SJCRH30 (cell line): ENCODE measurements around the gene MANF. TPM values are rescaled to one million over a fixed set of nuclear protein-coding genes. Genes with fewer than 3 reads are reported as not detected.

Experiments used
- DNase-seq, 2 experiments: peaks; one replicate each; pipeline ENCODE4 v3.0.0-alpha.2; 2015 to 2020
- H3K27ac ChIP-seq: fragments of 250-450 bp; sonication (Bioruptor Pico); 2 replicates; pipeline ENCODE4 v1.5.1; 2020; ENCODE audit warnings: mild to moderate bottlenecking, moderate library complexity
- H3K27me3 ChIP-seq: fragments of 250-450 bp; sonication (Bioruptor Pico); 2 replicates; pipeline ENCODE4 v1.5.1; 2020; ENCODE audit warnings: mild to moderate bottlenecking, moderate library complexity
- H3K36me3 ChIP-seq: fragments of 250-450 bp; sonication (Bioruptor Pico); 2 replicates; pipeline ENCODE4 v1.5.1; 2020; ENCODE audit warnings: mild to moderate bottlenecking, moderate library complexity
- H3K4me1 ChIP-seq: fragments of 250-450 bp; sonication (Bioruptor Pico); 2 replicates; pipeline ENCODE4 v1.5.1; 2020; ENCODE audit warnings: mild to moderate bottlenecking, moderate library complexity
- H3K4me3 ChIP-seq: fragments of 250-450 bp; sonication (Bioruptor Pico); 2 replicates; pipeline ENCODE4 v1.5.1; 2020; ENCODE audit warnings: mild to moderate bottlenecking, moderate library complexity
- H3K9me3 ChIP-seq: fragments of 250-450 bp; sonication (Bioruptor Pico); replicated peaks from 2 replicates; pipeline ENCODE4 v1.5.1; 2020; ENCODE audit warnings: mild to moderate bottlenecking, moderate library complexity
- total RNA-seq: library from RNA; depleted of rRNA; stranded (reverse); fragments of >200 nt; shearing (Covaris generic); gene quantifications from 2 replicates; pipeline ENCODE4 v1.2.3, GENCODE V29; 2014; rRNA removed

Gene MANF
- 85.4 and 101 TPM in 2 replicates for total RNA-seq

DNA sequence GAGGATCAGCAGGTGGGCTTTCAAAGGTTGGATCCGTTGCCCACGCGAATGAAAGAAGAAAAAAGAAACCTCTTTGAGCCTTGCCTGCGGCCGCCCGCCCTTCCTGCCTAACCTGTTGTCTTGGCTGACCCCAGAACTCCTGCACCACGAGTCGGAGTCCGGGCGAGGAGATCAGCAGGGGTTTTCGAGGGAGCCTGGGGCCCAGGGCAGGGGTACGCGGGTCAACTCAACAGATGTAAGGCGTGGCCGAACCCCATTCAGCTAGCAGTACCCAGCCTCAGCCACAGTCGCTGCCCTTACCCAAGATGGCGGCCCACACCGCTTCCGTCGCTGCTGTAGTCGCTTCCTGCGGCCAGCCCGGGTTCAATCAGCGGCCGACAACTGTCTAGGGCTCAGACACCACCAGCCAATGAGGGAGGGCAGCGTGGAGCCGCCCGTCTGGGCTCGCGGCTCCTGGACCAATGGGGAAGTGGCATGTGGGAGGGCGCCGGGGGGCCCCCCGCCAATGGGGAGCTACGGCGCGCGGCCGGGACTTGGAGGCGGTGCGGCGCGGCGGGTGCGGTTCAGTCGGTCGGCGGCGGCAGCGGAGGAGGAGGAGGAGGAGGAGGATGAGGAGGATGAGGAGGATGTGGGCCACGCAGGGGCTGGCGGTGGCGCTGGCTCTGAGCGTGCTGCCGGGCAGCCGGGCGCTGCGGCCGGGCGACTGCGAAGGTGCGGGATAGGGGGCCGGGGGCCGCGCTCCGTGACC lies at the start of gene MANF:
TSS of gene MANF (plus strand) at position 566 of the 748 bp plus-strand sequence. CDS start at position 618, 52 bp downstream.
- Histone ChIP-seq H3K27ac (peak within 1 kb of the TSS; percentile 87), H3K36me3 (peaks cover 13% of the 10 kb centered on the region), H3K27me3 (no peaks in the 10 kb centered on the region), H3K9me3 (no peaks in the 10 kb centered on the region), H3K4me3 (peak within 1 kb of the TSS; percentile 89), H3K4me1 (peaks cover 9% of the 10 kb centered on the region)
- peak; percentile 97 to 98 for DNase-seq

- Histone ChIP-seq H3K27me3 (no peaks in the 10 kb centered on the region), H3K4me1 (peaks cover 17% of the 10 kb centered on the region), H3K27ac (no peak overlapping the region), H3K4me3 (no peak overlapping the region), H3K36me3 (no peaks in the 10 kb centered on the region), H3K9me3 (no peaks in the 10 kb centered on the region)
- DNase-seq, result no peak
Measured at GRCh38 chr3:51336261-51336660, 48.8 kb upstream of the MANF start.

DNA sequence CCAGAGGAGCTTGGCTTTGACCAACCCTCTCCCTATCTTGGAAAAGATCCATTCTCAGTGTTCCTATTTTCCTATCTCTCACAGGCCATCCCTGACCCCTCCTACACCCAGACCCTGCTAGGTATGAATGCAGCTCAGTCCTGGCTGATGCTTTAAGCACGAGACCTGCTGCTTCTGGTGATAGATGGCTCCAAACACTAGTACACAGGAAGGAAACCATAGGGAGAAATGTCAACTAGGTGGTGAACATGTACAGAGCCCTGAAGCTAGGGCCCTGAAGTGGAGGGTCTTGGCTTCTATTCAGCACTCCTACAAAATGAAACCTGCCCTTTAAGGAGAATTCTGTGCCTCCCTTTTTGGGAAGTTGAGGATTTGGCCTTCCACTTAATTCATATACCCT lies 47.4 kb upstream of the MANF start:
- H3K4me1 ChIP-seq, result peaks cover 19% of the 10 kb centered on the region
- H3K4me3 ChIP-seq, result no peak overlapping the region
- no peaks in the 10 kb centered on the region for H3K9me3 ChIP-seq
- H3K27ac ChIP-seq, result no peak overlapping the region
- DNase-seq, result no peak
- no peaks in the 10 kb centered on the region for H3K27me3 ChIP-seq
- H3K36me3 ChIP-seq, result no peaks in the 10 kb centered on the region

DNA sequence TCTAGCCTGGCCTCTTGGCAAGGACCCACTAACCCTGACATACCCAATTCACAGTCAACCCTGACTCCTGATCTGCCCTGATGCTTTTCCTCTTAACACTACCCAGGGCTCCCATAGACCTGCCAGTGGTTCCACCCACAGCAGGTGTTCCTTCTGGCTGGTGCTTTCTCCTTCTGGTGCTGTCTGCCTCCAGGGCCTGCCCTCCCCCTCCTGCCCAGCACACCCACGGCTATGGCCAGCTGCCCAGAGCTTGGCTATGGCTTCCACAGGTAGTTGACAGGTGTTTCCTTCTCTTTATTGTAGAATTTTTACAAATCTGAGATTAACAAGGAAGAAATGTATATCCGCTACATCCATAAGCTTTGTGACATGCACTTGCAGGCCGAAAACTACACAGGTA lies 46.5 kb upstream of the MANF start:
- H3K4me3 ChIP-seq, result no peak overlapping the region
- H3K4me1 ChIP-seq, result peaks cover 19% of the 10 kb centered on the region
- no peaks in the 10 kb centered on the region for H3K27me3 ChIP-seq
- no peak overlapping the region for H3K27ac ChIP-seq
- no peaks in the 10 kb centered on the region for H3K9me3 ChIP-seq
- DNase-seq, result no peak
- H3K36me3 ChIP-seq, result no peaks in the 10 kb centered on the region

DNA sequence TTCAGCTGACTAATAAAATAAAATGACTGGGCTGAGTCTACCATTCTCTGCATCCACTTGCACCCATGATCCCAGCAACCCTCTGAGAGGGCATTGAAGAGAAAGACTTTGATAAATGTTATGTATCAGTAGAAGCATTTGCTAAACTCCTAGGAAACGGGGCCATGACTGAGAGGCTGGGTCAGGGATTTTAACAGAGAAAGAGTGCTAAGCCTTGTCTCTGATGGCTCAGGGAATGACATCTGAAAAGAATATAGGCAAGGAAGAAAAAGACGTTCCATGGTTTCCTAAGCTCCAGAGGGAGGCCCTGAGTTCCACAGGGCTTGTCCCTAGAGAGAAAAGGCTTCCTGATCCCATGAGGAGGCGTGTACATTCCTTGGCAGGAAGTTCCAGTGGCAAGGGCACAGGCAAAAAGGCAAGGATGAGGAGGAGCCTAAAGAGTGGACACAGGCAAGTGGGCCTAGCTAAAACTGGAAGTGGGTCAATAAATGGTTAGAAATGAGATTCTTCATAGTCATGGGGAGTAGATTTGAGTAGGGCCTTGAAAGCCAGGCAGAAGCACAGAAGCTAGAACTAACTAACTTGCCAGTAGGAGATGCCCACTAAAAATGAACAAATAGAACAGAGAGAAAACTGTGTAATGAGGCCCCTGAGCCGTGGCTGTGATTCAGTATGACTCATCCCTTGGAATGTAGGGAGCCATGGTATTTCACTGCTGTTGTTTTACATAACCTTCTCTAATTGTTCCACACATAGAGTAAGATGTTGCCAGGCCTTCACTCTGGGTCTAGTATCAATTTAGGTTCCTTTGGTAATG lies 44.9 kb upstream of the MANF start:
- Histone ChIP-seq H3K4me1 (peaks cover 19% of the 10 kb centered on the region), H3K27ac (peak overlapping the region; percentile 72), H3K27me3 (no peaks in the 10 kb centered on the region), H3K9me3 (no peaks in the 10 kb centered on the region), H3K36me3 (no peaks in the 10 kb centered on the region), H3K4me3 (no peak overlapping the region)
- peak; percentile 65 for DNase-seq

DNA sequence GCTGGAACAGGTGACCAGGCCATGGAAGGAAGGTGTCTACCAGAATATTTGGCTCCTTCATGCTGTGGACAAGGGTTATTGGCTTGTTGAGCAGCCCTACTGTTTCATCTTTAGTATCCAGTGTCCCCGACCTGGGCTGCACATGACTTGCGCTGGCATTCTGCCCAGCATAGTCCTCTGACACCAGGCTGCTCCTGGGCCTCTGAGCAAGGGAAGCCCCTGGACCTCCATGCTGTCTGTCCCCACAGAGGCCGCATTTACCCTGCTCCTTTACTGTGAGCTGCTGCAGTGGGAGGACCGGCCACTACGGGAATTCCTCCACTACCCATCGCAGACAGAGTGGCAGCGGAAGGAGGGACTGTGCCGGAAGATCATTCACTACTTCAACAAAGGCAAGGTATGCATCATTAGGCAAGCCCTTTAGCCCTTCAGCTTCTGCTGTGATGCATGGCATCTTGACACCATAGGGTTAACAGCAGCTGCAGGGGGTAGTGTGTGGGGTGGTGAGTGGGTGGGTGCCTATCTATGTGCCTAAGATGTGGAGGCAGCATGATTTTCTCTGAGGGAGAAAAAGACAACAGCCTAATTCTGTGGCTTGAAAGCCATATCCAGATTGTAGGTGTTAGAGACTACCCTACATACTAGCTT lies 44.0 kb upstream of the MANF start:
- Histone ChIP-seq H3K4me1 (peaks cover 19% of the 10 kb centered on the region), H3K36me3 (no peaks in the 10 kb centered on the region), H3K27ac (peak overlapping the region; percentile 72), H3K9me3 (no peaks in the 10 kb centered on the region), H3K4me3 (no peak overlapping the region), H3K27me3 (no peaks in the 10 kb centered on the region)
- peak; percentile 47 to 51 for DNase-seq

GRCh38 chr3:51343918-51344687 lies 41.0 kb upstream of the MANF start:
- H3K4me3 ChIP-seq, result no peak overlapping the region
- H3K27ac ChIP-seq, result no peak overlapping the region
- DNase-seq, result no peak

GRCh38 chr3:51350751-51351150 lies 34.3 kb upstream of the MANF start:
- H3K36me3 ChIP-seq, result no peaks in the 10 kb centered on the region
- H3K4me3 ChIP-seq, result no peak overlapping the region
- H3K4me1 ChIP-seq, result no peaks in the 10 kb centered on the region
- no peak overlapping the region for H3K27ac ChIP-seq
- DNase-seq, result no peak
- no peaks in the 10 kb centered on the region for H3K27me3 ChIP-seq
- no peaks in the 10 kb centered on the region; the same call in 1 of the 2 replicates for H3K9me3 ChIP-seq

More at GRCh38 chr3:51343918-51344687, 41.0 kb upstream of the MANF start:
- H3K4me1 ChIP-seq, result peaks cover 19% of the 10 kb centered on the region
- H3K36me3 ChIP-seq, result no peaks in the 10 kb centered on the region
- no peaks in the 10 kb centered on the region; the same call in 1 of the 2 replicates for H3K9me3 ChIP-seq
- no peaks in the 10 kb centered on the region for H3K27me3 ChIP-seq

GRCh38 chr3:51353131-51353530 lies 32.0 kb upstream of the MANF start:
- no peak overlapping the region for H3K27ac ChIP-seq
- H3K9me3 ChIP-seq, result no peaks in the 10 kb centered on the region
- no peaks in the 10 kb centered on the region for H3K4me1 ChIP-seq
- no peak for DNase-seq
- no peak overlapping the region for H3K4me3 ChIP-seq
- no peaks in the 10 kb centered on the region for H3K27me3 ChIP-seq
- no peaks in the 10 kb centered on the region for H3K36me3 ChIP-seq

GRCh38 chr3:51353691-51354090 lies 31.4 kb upstream of the MANF start:
- no peak overlapping the region for H3K4me3 ChIP-seq
- DNase-seq, result no peak
- H3K4me1 ChIP-seq, result no peaks in the 10 kb centered on the region
- no peaks in the 10 kb centered on the region for H3K9me3 ChIP-seq
- H3K27ac ChIP-seq, result no peak overlapping the region
- no peaks in the 10 kb centered on the region for H3K27me3 ChIP-seq
- H3K36me3 ChIP-seq, result no peaks in the 10 kb centered on the region

- Histone ChIP-seq H3K27me3 (no peaks in the 10 kb centered on the region), H3K4me3 (no peak overlapping the region), H3K4me1 (no peaks in the 10 kb centered on the region), H3K36me3 (no peaks in the 10 kb centered on the region), H3K27ac (no peak overlapping the region), H3K9me3 (no peaks in the 10 kb centered on the region)
- DNase-seq, result no peak
Measured at GRCh38 chr3:51354172-51354571, 30.9 kb upstream of the MANF start.

DNA sequence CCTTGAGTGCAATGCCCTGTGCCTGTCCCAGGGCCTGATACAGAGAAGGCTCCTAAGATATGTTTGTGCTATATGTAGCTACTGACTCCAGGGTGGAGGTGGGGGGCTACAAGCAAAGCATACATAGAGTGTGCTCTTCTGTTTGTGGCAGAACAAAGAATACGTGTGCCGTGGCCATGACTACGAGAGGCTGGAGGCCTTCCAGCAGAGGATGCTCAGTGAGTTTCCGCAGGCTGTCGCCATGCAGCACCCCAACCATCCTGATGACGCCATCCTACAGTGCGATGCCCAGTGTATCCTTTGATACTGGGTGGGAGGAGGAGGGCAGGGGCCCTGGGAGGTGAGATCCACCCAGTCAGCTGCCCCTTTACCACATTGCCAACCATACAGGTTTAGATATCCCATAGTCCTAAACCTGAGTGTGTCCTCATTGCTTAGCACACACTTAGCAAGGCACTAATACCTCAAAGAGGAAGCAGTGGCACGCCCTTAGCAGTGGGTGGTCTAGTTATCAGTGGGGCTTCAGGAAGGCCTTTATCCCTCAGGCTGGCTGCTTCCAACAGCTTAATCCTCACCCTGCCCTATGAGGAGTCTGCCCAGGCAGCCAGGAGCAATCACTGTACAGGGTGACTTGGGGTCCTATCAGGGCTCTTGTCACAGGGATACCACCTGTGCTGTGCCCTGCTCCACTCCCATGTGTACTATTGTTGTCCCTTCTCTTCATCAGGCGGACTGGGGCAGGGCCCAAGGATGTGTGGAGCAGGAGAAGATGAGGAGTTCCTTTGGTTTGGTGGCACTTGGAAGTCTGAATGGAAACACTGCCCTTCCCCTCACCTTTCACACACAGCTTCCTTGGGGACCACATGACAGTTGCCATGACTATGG lies 30.1 kb upstream of the MANF start:
- Histone ChIP-seq H3K36me3 (no peaks in the 10 kb centered on the region), H3K27me3 (no peaks in the 10 kb centered on the region), H3K4me1 (no peaks in the 10 kb centered on the region), H3K9me3 (no peaks in the 10 kb centered on the region), H3K27ac (no peak overlapping the region), H3K4me3 (no peak overlapping the region)
- no peak for DNase-seq

GRCh38 chr3:51355891-51356578 lies 29.1 kb upstream of the MANF start:
- no peak overlapping the region for H3K4me3 ChIP-seq
- DNase-seq, result no peak
- H3K4me1 ChIP-seq, result no peaks in the 10 kb centered on the region

More at GRCh38 chr3:51355891-51356578, 29.1 kb upstream of the MANF start:
- Histone ChIP-seq H3K9me3 (no peaks in the 10 kb centered on the region), H3K36me3 (no peaks in the 10 kb centered on the region), H3K27me3 (no peaks in the 10 kb centered on the region), H3K27ac (no peak overlapping the region)
